Measurements from ENCODE around the gene EGF.
"Not testable (repeated sequence)": the region's sequence is repeated elsewhere in the genome, so short reads cannot be mapped to it uniquely, and the experiment has no call there.

EGF gene

GRCh38 chr4:109916027-109916409 lies 3.3 kb downstream of the EGF start:
- H3K27me3 ChIP-seq (ENCODE audit: insufficient read depth, insufficient read length) = no peaks in the 10 kb centered on the region
- no peak overlapping the region for H3K9ac ChIP-seq (ENCODE audit: insufficient read length, low read depth)
- no peaks in the 10 kb centered on the region for H3K9me3 ChIP-seq (ENCODE audit: insufficient read depth, low read length)
- TF ChIP-seq YY1 (IDR thresholded peaks at IDR 0.05; ENCODE audit: insufficient read depth, insufficient read length) (no peak), ZNF274 (IDR thresholded peaks at IDR 0.05; ENCODE audit: low read depth, low read length) (no peak), SUZ12 (IDR thresholded peaks at IDR 0.05; ENCODE audit: extremely low read depth, insufficient read depth, insufficient read length) (no peak)
- no peak overlapping the region for H3K4me3 ChIP-seq (ENCODE audit: insufficient read length, low read depth)
- H3K36me3 ChIP-seq (ENCODE audit: insufficient read depth, insufficient read length, low read length) = no peaks in the 10 kb centered on the region
- no peaks in the 10 kb centered on the region for H3K4me1 ChIP-seq (ENCODE audit: insufficient read depth, insufficient read length)
- no peak for DNase-seq (ENCODE audit: low read depth, low spot score)

GRCh38 chr4:109921384-109921808 lies 8.7 kb downstream of the EGF start:
- DNase-seq (ENCODE audit: low read depth, low spot score) = peak; percentile 50
- Histone ChIP-seq H3K4me3 (ENCODE audit: insufficient read length, low read depth) (no peak overlapping the region), H3K9ac (ENCODE audit: insufficient read length, low read depth) (no peak overlapping the region), H3K27me3 (ENCODE audit: insufficient read depth, insufficient read length) (no peaks in the 10 kb centered on the region), H3K9me3 (ENCODE audit: insufficient read depth, low read length) (no peaks in the 10 kb centered on the region), H3K4me1 (ENCODE audit: insufficient read depth, insufficient read length) (peaks cover 2% of the 10 kb centered on the region), H3K36me3 (ENCODE audit: insufficient read depth, insufficient read length, low read length) (no peaks in the 10 kb centered on the region)
- TF ChIP-seq SUZ12 (IDR thresholded peaks at IDR 0.05; ENCODE audit: extremely low read depth, insufficient read depth, insufficient read length) = no peak
- no peak for TF ChIP-seq ZNF274 (IDR thresholded peaks at IDR 0.05; ENCODE audit: low read depth, low read length)

GRCh38 chr4:109925396-109925795 lies 12.7 kb downstream of the EGF start:
- no peaks in the 10 kb centered on the region for H3K27me3 ChIP-seq (ENCODE audit: insufficient read depth, insufficient read length)
- TF ChIP-seq SUZ12 (IDR thresholded peaks at IDR 0.05; ENCODE audit: extremely low read depth, insufficient read depth, insufficient read length) (no peak), ZNF274 (IDR thresholded peaks at IDR 0.05; ENCODE audit: low read depth, low read length) (no peak), YY1 (IDR thresholded peaks at IDR 0.05; ENCODE audit: insufficient read depth, insufficient read length) (no peak)
- H3K9me3 ChIP-seq (ENCODE audit: insufficient read depth, low read length) = no peaks in the 10 kb centered on the region
- no peak overlapping the region for H3K4me3 ChIP-seq (ENCODE audit: insufficient read length, low read depth)
- H3K4me1 ChIP-seq (ENCODE audit: insufficient read depth, insufficient read length) = peaks cover 2% of the 10 kb centered on the region
- no peak overlapping the region for H3K9ac ChIP-seq (ENCODE audit: insufficient read length, low read depth)
- no peaks in the 10 kb centered on the region for H3K36me3 ChIP-seq (ENCODE audit: insufficient read depth, insufficient read length, low read length)
- DNase-seq (ENCODE audit: low read depth, low spot score) = no peak

- Histone ChIP-seq H3K9ac (ENCODE audit: insufficient read length, low read depth) (no peak overlapping the region), H3K36me3 (ENCODE audit: insufficient read depth, insufficient read length, low read length) (no peaks in the 10 kb centered on the region), H3K27me3 (ENCODE audit: insufficient read depth, insufficient read length) (no peaks in the 10 kb centered on the region), H3K9me3 (ENCODE audit: insufficient read depth, low read length) (no peaks in the 10 kb centered on the region), H3K4me1 (ENCODE audit: insufficient read depth, insufficient read length) (no peaks in the 10 kb centered on the region), H3K4me3 (ENCODE audit: insufficient read length, low read depth) (no peak overlapping the region)
- TF ChIP-seq ZNF274 (IDR thresholded peaks at IDR 0.05; ENCODE audit: low read depth, low read length) (no peak), SUZ12 (IDR thresholded peaks at IDR 0.05; ENCODE audit: extremely low read depth, insufficient read depth, insufficient read length) (no peak)
- no peak for DNase-seq (ENCODE audit: low read depth, low spot score)
Observed at GRCh38 chr4:109928327-109929045, 15.8 kb downstream of the EGF start.

GRCh38 chr4:109930464-109930863 lies 17.8 kb downstream of the EGF start:
- Histone ChIP-seq H3K27me3 (ENCODE audit: insufficient read depth, insufficient read length) (no peaks in the 10 kb centered on the region), H3K4me1 (ENCODE audit: insufficient read depth, insufficient read length) (no peaks in the 10 kb centered on the region), H3K4me3 (ENCODE audit: insufficient read length, low read depth) (no peak overlapping the region), H3K9ac (ENCODE audit: insufficient read length, low read depth) (no peak overlapping the region), H3K36me3 (ENCODE audit: insufficient read depth, insufficient read length, low read length) (no peaks in the 10 kb centered on the region), H3K9me3 (ENCODE audit: insufficient read depth, low read length) (no peaks in the 10 kb centered on the region)
- no peak for TF ChIP-seq ZNF274 (IDR thresholded peaks at IDR 0.05; ENCODE audit: low read depth, low read length)
- TF ChIP-seq SUZ12 (IDR thresholded peaks at IDR 0.05; ENCODE audit: extremely low read depth, insufficient read depth, insufficient read length) = no peak
- TF ChIP-seq YY1 (IDR thresholded peaks at IDR 0.05; ENCODE audit: insufficient read depth, insufficient read length) = no peak
- no peak for DNase-seq (ENCODE audit: low read depth, low spot score)

GRCh38 chr4:109930872-109931271 lies 18.2 kb downstream of the EGF start:
- no peak for TF ChIP-seq YY1 (IDR thresholded peaks at IDR 0.05; ENCODE audit: insufficient read depth, insufficient read length)
- no peak for TF ChIP-seq ZNF274 (IDR thresholded peaks at IDR 0.05; ENCODE audit: low read depth, low read length)
- no peak for TF ChIP-seq SUZ12 (IDR thresholded peaks at IDR 0.05; ENCODE audit: extremely low read depth, insufficient read depth, insufficient read length)
- Histone ChIP-seq H3K4me1 (ENCODE audit: insufficient read depth, insufficient read length) (no peaks in the 10 kb centered on the region), H3K9me3 (ENCODE audit: insufficient read depth, low read length) (no peaks in the 10 kb centered on the region), H3K9ac (ENCODE audit: insufficient read length, low read depth) (no peak overlapping the region), H3K36me3 (ENCODE audit: insufficient read depth, insufficient read length, low read length) (no peaks in the 10 kb centered on the region), H3K27me3 (ENCODE audit: insufficient read depth, insufficient read length) (no peaks in the 10 kb centered on the region), H3K4me3 (ENCODE audit: insufficient read length, low read depth) (no peak overlapping the region)
- DNase-seq (ENCODE audit: low read depth, low spot score) = no peak

GRCh38 chr4:109931318-109931717 lies 18.6 kb downstream of the EGF start:
- H3K4me3 ChIP-seq (ENCODE audit: insufficient read length, low read depth) = no peak overlapping the region
- H3K36me3 ChIP-seq (ENCODE audit: insufficient read depth, insufficient read length, low read length) = no peaks in the 10 kb centered on the region
- H3K4me1 ChIP-seq (ENCODE audit: insufficient read depth, insufficient read length) = no peaks in the 10 kb centered on the region
- no peaks in the 10 kb centered on the region for H3K9me3 ChIP-seq (ENCODE audit: insufficient read depth, low read length)
- no peak for TF ChIP-seq ZNF274 (IDR thresholded peaks at IDR 0.05; ENCODE audit: low read depth, low read length)
- TF ChIP-seq SUZ12 (IDR thresholded peaks at IDR 0.05; ENCODE audit: extremely low read depth, insufficient read depth, insufficient read length) = no peak
- no peak for TF ChIP-seq YY1 (IDR thresholded peaks at IDR 0.05; ENCODE audit: insufficient read depth, insufficient read length)
- H3K9ac ChIP-seq (ENCODE audit: insufficient read length, low read depth) = no peak overlapping the region
- no peak for DNase-seq (ENCODE audit: low read depth, low spot score)
- H3K27me3 ChIP-seq (ENCODE audit: insufficient read depth, insufficient read length) = no peaks in the 10 kb centered on the region

GRCh38 chr4:109937352-109937751 lies 24.7 kb downstream of the EGF start:
- DNase-seq (ENCODE audit: low read depth, low spot score); H3K4me1 ChIP-seq (ENCODE audit: insufficient read depth, insufficient read length); H3K36me3 ChIP-seq (ENCODE audit: insufficient read depth, insufficient read length, low read length); H3K4me3 ChIP-seq (ENCODE audit: insufficient read length, low read depth); H3K9me3 ChIP-seq (ENCODE audit: insufficient read depth, low read length); H3K27me3 ChIP-seq (ENCODE audit: insufficient read depth, insufficient read length); H3K9ac ChIP-seq (ENCODE audit: insufficient read length, low read depth): not testable (repeated sequence)
